LNCAP (cell line): ENCODE results near the gene SLC9A2.

Source experiments
- CTCF ChIP-seq: fragments of 450-650 bp; IDR thresholded peaks from 2 replicates; pipeline ENCODE4 v1.5.1; 2017; ENCODE audit warnings: mild to moderate bottlenecking

The SLC9A2 gene

GRCh38 chr2:102639429-102639828 is 20.1 kb downstream of the SLC9A2 start:
- no peak for TF ChIP-seq CTCF

- TF ChIP-seq CTCF: no peak
Measured at GRCh38 chr2:102652126-102652525, 32.8 kb downstream of the SLC9A2 start.

GRCh38 chr2:102657770-102658169 is 38.4 kb downstream of the SLC9A2 start:
- no peak for TF ChIP-seq CTCF

GRCh38 chr2:102660070-102660469 is 40.7 kb downstream of the SLC9A2 start:
- TF ChIP-seq CTCF: no peak

GRCh38 chr2:102660574-102660973 is 41.2 kb downstream of the SLC9A2 start:
- TF ChIP-seq CTCF: no peak

- no peak for TF ChIP-seq CTCF
Measured at GRCh38 chr2:102661846-102662245, 42.5 kb downstream of the SLC9A2 start.

- no peak for TF ChIP-seq CTCF
Measured at GRCh38 chr2:102662833-102663232, 43.5 kb downstream of the SLC9A2 start.

- no peak for TF ChIP-seq CTCF
Measured at GRCh38 chr2:102663381-102663780, 44.0 kb downstream of the SLC9A2 start.
